ENCODE results near the gene COL23A1. TPM values are rescaled to one million over a fixed set of nuclear protein-coding genes. Genes with fewer than 3 reads are reported as not detected.

The COL23A1 gene
- total RNA-seq, 4 donors from 2014 or later: 0.83 to 1.8 (median 1.5) TPM

DNA sequence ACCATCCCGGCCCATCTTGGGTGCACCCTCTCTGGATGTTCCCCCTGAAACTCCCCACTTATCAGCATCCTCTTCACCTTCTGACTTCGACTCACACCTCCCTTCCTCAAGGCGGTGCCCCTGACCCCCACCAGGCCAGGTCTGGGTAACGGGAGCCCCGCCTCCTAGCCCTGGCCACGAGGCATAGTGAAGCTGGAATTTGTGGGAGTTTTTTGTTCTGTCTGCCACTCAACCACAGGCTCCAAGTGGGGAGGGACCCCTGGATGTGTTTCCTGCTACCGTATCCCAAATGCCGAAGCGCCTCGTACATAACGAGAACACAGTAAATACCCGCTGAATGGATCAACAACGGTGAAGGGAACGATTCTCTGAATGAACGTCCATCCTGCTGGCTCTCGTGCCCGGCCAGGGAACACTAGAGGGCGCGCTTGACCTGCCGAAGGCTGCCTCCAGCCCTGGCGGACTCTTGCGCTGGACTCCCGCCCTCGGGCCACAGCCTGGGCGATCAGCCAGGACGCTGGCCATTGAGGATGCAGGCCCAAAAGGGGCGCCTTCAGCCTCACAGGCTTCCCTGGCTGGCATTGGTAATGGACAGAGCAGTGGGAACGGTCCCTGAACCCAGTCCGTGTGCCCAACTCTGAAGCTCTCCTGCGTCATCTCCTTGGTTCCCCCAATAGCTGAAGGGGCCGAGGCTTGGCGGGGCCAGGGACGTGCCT is 310.3 kb downstream of the COL23A1 start:
- TF ChIP-seq POLR2A (IDR thresholded peaks at IDR 0.05; ENCODE audit: low read depth) (no peak), POLR2AphosphoS5 (IDR thresholded peaks at IDR 0.05) (peak in 1 of 2 donors; percentile 63), EP300 (IDR thresholded peaks at IDR 0.05) (no peak)
- TF ChIP-seq, protein P1, sequence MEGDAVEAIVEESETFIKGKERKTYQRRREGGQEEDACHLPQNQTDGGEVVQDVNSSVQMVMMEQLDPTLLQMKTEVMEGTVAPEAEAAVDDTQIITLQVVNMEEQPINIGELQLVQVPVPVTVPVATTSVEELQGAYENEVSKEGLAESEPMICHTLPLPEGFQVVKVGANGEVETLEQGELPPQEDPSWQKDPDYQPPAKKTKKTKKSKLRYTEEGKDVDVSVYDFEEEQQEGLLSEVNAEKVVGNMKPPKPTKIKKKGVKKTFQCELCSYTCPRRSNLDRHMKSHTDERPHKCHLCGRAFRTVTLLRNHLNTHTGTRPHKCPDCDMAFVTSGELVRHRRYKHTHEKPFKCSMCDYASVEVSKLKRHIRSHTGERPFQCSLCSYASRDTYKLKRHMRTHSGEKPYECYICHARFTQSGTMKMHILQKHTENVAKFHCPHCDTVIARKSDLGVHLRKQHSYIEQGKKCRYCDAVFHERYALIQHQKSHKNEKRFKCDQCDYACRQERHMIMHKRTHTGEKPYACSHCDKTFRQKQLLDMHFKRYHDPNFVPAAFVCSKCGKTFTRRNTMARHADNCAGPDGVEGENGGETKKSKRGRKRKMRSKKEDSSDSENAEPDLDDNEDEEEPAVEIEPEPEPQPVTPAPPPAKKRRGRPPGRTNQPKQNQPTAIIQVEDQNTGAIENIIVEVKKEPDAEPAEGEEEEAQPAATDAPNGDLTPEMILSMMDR (IDR thresholded peaks at IDR 0.05): peak; percentile 88 to 94 (median 88)
- H3K4me3 ChIP-seq: no peak overlapping the region
- WGBS: 30% methylated on average over 26 of the region's 33 CpGs

GRCh38 chr5:178279026-178279722 is 311.0 kb downstream of the COL23A1 start:
- TF ChIP-seq POLR2A (IDR thresholded peaks at IDR 0.05; ENCODE audit: low read depth) (no peak), EP300 (IDR thresholded peaks at IDR 0.05) (no peak), POLR2AphosphoS5 (IDR thresholded peaks at IDR 0.05) (no peak)
- TF ChIP-seq, protein P1 (IDR thresholded peaks at IDR 0.05): no peak
- 88% methylated on average over 9 of the region's 14 CpGs for WGBS
- Histone ChIP-seq H3K27ac (replicated peaks in 1 of 4) (no peak overlapping the region), H3K9me3 (peaks cover 0 to 18% (median 14%) of the 10 kb centered on the region in 4 donors), H3K4me3 (no peak overlapping the region), H3K4me1 (peaks cover 5 to 10% (median 8%) of the 10 kb centered on the region in 4 donors), H3K27me3 (peaks cover 0 to 40% (median 0%) of the 10 kb centered on the region in 4 donors), H3K36me3 (no peaks in the 10 kb centered on the region)
- intact Hi-C loops (cut with DNase I): loop anchor here (10.0 kb wide), 1 partner anchor 186 kb away; no protein-coding TSS in a partner anchor
- DNase-seq (ENCODE audit: extremely low spot score): no peak

More for the DNA sequence above, 310.3 kb downstream of the COL23A1 start:
- intact Hi-C loops (cut with DNase I): loop anchor here (1.0 to 10.0 kb wide), 4 partner anchors 185 to 555 kb away; partner anchors contain the start of gene COL23A1
- Histone ChIP-seq H3K27me3 (peaks cover 0 to 39% (median 0%) of the 10 kb centered on the region in 4 donors), H3K27ac (replicated peaks in 1 of 4) (no peak overlapping the region), H3K4me1 (peaks cover 5 to 10% (median 8%) of the 10 kb centered on the region in 4 donors), H3K36me3 (no peaks in the 10 kb centered on the region), H3K9me3 (peaks cover 0 to 19% (median 15%) of the 10 kb centered on the region in 4 donors)
- DNase-seq (ENCODE audit: extremely low spot score): no peak

GRCh38 chr5:178278358-178279023 is 311.7 kb downstream of the COL23A1 start:
- no peak for DNase-seq (ENCODE audit: extremely low spot score)
- 91% methylated on average over 15 of the region's 18 CpGs for WGBS
- H3K27ac ChIP-seq (replicated peaks in 1 of 4): no peak overlapping the region
- peaks cover 0 to 40% (median 0%) of the 10 kb centered on the region in 4 donors for H3K27me3 ChIP-seq
- TF ChIP-seq, protein P1 (IDR thresholded peaks at IDR 0.05): no peak
- TF ChIP-seq POLR2AphosphoS5 (IDR thresholded peaks at IDR 0.05) (no peak), POLR2A (IDR thresholded peaks at IDR 0.05; ENCODE audit: low read depth) (no peak), EP300 (IDR thresholded peaks at IDR 0.05) (no peak)
- H3K4me3 ChIP-seq: no peak overlapping the region
- no peaks in the 10 kb centered on the region for H3K36me3 ChIP-seq
- H3K4me1 ChIP-seq: peaks cover 5 to 10% (median 8%) of the 10 kb centered on the region in 4 donors
- H3K9me3 ChIP-seq: peaks cover 0 to 11% (median 7%) of the 10 kb centered on the region in 4 donors
- intact Hi-C loops (cut with DNase I): loop anchor here (10.0 kb wide), 1 partner anchor 186 kb away; no protein-coding TSS in a partner anchor

GRCh38 chr5:178277866-178278265 is 312.3 kb downstream of the COL23A1 start:
- Histone ChIP-seq H3K9me3 (peaks cover 0 to 7% (median 6%) of the 10 kb centered on the region in 4 donors), H3K4me1 (peaks cover 5 to 10% (median 8%) of the 10 kb centered on the region in 4 donors), H3K4me3 (no peak overlapping the region), H3K27me3 (peaks cover 0 to 40% (median 0%) of the 10 kb centered on the region in 4 donors), H3K36me3 (no peaks in the 10 kb centered on the region), H3K27ac (replicated peaks in 1 of 4) (no peak overlapping the region)
- no peak for DNase-seq (ENCODE audit: extremely low spot score)
- no peak for TF ChIP-seq POLR2AphosphoS5 (IDR thresholded peaks at IDR 0.05)
- TF ChIP-seq, protein P1 (IDR thresholded peaks at IDR 0.05): no peak
- TF ChIP-seq POLR2A (IDR thresholded peaks at IDR 0.05; ENCODE audit: low read depth): no peak
- TF ChIP-seq EP300 (IDR thresholded peaks at IDR 0.05): no peak
- intact Hi-C loops (cut with DNase I): loop anchor here (10.0 kb wide), 1 partner anchor 187 kb away; no protein-coding TSS in a partner anchor
- 87% methylated on average over 6 of the region's 12 CpGs for WGBS
